GM19324 (cell line): ENCODE results near the gene HSPBP1.
"Not testable (repeated sequence)": the region's sequence is repeated elsewhere in the genome, so short reads cannot be mapped to it uniquely, and the experiment has no call there.

ENCODE experiments used
- ATAC-seq: cut with Tn5 transposase; IDR thresholded peaks from one replicate; pipeline ENCODE4 v1.9.1; 2021; ENCODE audit warnings: mild to moderate bottlenecking, moderate library complexity; ENCODE audit not compliant: unreplicated experiment, low FRiP score

Gene HSPBP1

GRCh38 chr19:55224679-55225414 is 55.1 kb downstream of the HSPBP1 start:
- ATAC-seq, result not testable (repeated sequence)

- no peak for ATAC-seq
Measured at GRCh38 chr19:55224038-55224665, 55.8 kb downstream of the HSPBP1 start.

- ATAC-seq, result no peak
Measured at GRCh38 chr19:55223291-55224037, 56.4 kb downstream of the HSPBP1 start.

- ATAC-seq, result no peak
Measured at GRCh38 chr19:55220525-55220924, 59.4 kb downstream of the HSPBP1 start.

GRCh38 chr19:55216461-55217198 is 63.3 kb downstream of the HSPBP1 start:
- ATAC-seq, result no peak

GRCh38 chr19:55213547-55213946 is 66.4 kb downstream of the HSPBP1 start:
- ATAC-seq, result no peak

- no peak for ATAC-seq
Measured at GRCh38 chr19:55212447-55212846, 67.5 kb downstream of the HSPBP1 start.
